Measurements from ENCODE around the gene CDRT4.

CDRT4 gene

DNA sequence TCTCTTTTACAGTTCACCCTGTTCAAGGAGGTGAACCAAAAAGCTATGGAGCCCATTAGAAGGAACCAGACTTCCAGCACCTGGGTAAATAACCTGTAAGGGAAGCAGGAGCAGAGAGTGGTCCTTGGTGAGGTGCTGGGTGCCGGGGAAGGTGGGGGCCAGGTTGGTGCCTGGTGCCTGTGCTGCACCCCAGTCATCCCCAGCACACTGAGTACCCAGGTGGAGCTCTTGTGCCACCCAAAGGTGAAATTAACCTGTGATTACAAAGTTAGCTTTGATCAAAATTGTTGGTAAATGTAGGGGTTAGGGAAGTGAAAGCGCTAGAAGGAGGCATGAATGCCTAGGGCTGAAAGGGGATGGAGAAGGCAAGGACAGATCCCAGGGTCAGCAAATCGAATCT is 58.6 kb downstream of the CDRT4 start:
- Mint-ChIP-seq H3K4me3 (no peak overlapping the region), H3K27ac (no peak overlapping the region), H3K4me1 (peaks cover 5% of the 10 kb centered on the region), H3K36me3 (ENCODE audit: low read depth) (no peaks in the 10 kb centered on the region), H3K9me3 (no peaks in the 10 kb centered on the region), H3K27me3 (ENCODE audit: low read depth, poor library complexity) (peaks cover 66% of the 10 kb centered on the region)
- TF ChIP-seq, protein P1, sequence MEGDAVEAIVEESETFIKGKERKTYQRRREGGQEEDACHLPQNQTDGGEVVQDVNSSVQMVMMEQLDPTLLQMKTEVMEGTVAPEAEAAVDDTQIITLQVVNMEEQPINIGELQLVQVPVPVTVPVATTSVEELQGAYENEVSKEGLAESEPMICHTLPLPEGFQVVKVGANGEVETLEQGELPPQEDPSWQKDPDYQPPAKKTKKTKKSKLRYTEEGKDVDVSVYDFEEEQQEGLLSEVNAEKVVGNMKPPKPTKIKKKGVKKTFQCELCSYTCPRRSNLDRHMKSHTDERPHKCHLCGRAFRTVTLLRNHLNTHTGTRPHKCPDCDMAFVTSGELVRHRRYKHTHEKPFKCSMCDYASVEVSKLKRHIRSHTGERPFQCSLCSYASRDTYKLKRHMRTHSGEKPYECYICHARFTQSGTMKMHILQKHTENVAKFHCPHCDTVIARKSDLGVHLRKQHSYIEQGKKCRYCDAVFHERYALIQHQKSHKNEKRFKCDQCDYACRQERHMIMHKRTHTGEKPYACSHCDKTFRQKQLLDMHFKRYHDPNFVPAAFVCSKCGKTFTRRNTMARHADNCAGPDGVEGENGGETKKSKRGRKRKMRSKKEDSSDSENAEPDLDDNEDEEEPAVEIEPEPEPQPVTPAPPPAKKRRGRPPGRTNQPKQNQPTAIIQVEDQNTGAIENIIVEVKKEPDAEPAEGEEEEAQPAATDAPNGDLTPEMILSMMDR (IDR thresholded peaks at IDR 0.05), result no peak
- no peak for DNase-seq

DNA sequence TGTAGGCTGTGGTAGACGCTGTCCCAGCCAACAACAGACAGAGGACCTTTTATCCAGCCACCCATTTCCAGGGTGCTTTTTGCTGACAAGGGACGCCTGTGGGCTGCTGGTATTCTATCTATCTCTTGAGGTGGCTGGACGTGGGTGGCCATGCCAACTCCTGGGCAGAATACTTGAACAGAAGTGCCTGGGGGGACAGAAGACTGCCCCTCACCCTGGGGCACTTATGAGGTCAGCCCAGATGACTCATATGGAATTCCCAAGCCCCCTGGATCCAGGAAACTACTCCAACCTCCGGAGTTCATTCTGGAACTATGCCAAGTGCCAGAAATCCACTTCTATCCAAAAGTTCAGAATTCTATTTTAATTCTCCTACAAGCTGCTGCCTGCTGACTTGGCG is 61.3 kb downstream of the CDRT4 start:
- H3K4me1 Mint-ChIP-seq, result no peaks in the 10 kb centered on the region
- H3K4me3 Mint-ChIP-seq, result no peak overlapping the region
- H3K36me3 Mint-ChIP-seq (ENCODE audit: low read depth), result no peaks in the 10 kb centered on the region
- peaks cover 84% of the 10 kb centered on the region for H3K27me3 Mint-ChIP-seq (ENCODE audit: low read depth, poor library complexity)
- TF ChIP-seq, protein P1 (IDR thresholded peaks at IDR 0.05), result no peak
- no peak for DNase-seq
- H3K9me3 Mint-ChIP-seq, result no peaks in the 10 kb centered on the region
- no peak overlapping the region for H3K27ac Mint-ChIP-seq

- no peak for DNase-seq
- Mint-ChIP-seq H3K9me3 (no peaks in the 10 kb centered on the region), H3K27ac (no peak overlapping the region), H3K4me1 (no peaks in the 10 kb centered on the region), H3K4me3 (no peak overlapping the region), H3K36me3 (ENCODE audit: low read depth) (no peaks in the 10 kb centered on the region), H3K27me3 (ENCODE audit: low read depth, poor library complexity) (peaks cover 86% of the 10 kb centered on the region)
- TF ChIP-seq, protein P1 (IDR thresholded peaks at IDR 0.05), result no peak
Observed at GRCh38 chr17:15405058-15405415, 62.4 kb downstream of the CDRT4 start.

DNA sequence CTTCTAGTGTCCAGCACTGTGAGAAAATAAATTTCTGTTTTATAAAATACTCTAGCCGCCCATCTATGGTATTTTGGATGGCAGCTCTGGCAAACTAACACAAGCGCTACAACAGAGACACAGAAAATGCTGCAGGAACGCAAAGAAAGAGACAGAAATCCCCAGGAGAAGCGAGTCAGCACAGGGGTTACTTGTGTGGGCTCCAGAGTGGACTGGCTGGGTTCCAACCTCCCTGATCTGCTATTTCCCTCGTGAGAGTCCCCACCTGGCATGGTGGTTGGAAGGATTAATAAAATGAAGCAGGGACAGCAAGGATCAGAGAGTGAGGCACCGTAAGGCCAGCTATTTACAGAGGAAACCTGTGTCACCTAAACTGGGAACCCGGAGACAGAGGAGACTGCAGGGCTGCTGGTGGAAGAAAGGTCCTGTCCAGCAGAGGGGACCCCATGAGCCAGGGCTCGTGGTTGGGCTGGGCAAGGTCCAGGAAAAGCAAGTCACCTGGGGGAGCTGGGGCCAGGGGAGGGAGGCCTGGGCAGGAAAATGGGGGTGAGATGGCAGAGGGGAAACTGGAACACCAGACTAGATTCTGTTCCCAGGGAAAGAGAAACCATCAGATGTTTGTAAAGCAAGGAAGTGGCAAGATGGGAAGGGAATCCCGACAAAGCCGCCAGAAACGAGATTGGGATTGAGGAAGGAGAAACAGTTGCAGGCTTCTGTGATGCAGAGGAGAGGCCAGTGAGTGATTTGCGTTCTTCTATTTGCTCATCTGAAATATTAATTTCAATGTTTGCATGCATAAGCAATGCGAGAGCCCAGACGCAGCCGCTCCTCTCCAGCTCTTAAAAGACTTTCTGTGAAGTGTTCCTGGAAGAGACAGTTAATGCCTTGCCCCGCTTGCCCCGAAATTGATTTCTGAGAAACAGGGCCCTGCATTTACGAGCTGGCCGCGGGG is 63.0 kb downstream of the CDRT4 start:
- Mint-ChIP-seq H3K27ac (peak overlapping the region; percentile 43), H3K4me1 (peaks cover under 1% of the 10 kb centered on the region), H3K36me3 (ENCODE audit: low read depth) (no peaks in the 10 kb centered on the region), H3K9me3 (no peaks in the 10 kb centered on the region), H3K4me3 (no peak overlapping the region), H3K27me3 (ENCODE audit: low read depth, poor library complexity) (peaks cover 84% of the 10 kb centered on the region)
- TF ChIP-seq, protein P1 (IDR thresholded peaks at IDR 0.05), result no peak
- no peak for DNase-seq

- Mint-ChIP-seq H3K36me3 (ENCODE audit: low read depth) (no peaks in the 10 kb centered on the region), H3K4me3 (no peak overlapping the region), H3K4me1 (peaks cover 10% of the 10 kb centered on the region), H3K27ac (no peak overlapping the region), H3K27me3 (ENCODE audit: low read depth, poor library complexity) (peaks cover 86% of the 10 kb centered on the region), H3K9me3 (no peaks in the 10 kb centered on the region)
- no peak for DNase-seq
- TF ChIP-seq, protein P1 (IDR thresholded peaks at IDR 0.05), result no peak
Observed at GRCh38 chr17:15403276-15403939, 64.0 kb downstream of the CDRT4 start.

All from nephron progenitor cell (in vitro differentiated cells).